ENCODE data around the gene AMOT.

- TF ChIP-seq TAF1 (IDR thresholded peaks at IDR 0.05; ENCODE audit: borderline replicate concordance, low read depth, low read length) (no peak), POLR2A (IDR thresholded peaks at IDR 0.05; ENCODE audit: low read depth, low read length) (no peak), POLR2AphosphoS5 (IDR thresholded peaks at IDR 0.05; ENCODE audit: low read depth, low read length) (no peak)
Measured at GRCh38 chrX:112761242-112762207, 79.1 kb downstream of the AMOT start.
